ENCODE measurements around the gene TLE1.

Gene TLE1

GRCh38 chr9:81543695-81544094, 145.7 kb downstream of the TLE1 start:
- no peak for DNase-seq (ENCODE audit: low read depth)

DNA sequence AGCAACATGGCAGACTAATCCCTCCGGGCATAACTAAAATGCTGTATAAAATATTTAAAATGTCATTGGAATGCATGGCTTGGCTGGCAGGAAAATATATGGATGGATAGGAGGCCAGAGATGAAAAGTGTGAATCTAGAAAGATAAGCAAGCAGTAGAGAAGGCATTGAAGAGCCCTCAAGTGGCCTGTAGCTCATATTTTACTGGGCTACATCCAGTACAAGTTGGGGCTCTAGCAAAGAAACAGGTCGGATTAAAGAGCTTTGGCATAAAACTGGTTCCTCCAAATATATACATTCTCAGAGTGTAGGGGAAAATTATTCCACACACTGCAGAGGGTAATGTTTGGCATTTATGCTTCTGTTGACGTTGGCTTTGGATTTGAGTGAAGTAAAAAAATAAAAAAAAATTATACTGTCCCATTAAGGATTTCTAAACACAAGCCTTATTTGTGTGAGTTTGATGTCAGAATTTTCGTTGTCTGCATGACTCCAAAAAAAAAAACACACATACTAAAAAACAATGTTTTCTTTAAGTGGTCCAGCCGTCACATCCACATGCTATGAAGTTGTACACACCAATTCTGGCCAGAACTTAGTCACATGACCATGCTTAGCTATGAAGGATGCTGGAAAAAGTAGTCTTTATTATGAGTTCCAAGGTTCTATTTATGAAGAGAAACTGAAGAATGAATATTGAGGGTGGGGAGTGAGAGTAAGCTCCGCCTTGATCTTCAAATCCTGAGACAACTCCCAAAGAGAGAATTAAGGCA, 147.0 kb downstream of the TLE1 start:
- DNase-seq (ENCODE audit: low read depth) = no peak

DNA sequence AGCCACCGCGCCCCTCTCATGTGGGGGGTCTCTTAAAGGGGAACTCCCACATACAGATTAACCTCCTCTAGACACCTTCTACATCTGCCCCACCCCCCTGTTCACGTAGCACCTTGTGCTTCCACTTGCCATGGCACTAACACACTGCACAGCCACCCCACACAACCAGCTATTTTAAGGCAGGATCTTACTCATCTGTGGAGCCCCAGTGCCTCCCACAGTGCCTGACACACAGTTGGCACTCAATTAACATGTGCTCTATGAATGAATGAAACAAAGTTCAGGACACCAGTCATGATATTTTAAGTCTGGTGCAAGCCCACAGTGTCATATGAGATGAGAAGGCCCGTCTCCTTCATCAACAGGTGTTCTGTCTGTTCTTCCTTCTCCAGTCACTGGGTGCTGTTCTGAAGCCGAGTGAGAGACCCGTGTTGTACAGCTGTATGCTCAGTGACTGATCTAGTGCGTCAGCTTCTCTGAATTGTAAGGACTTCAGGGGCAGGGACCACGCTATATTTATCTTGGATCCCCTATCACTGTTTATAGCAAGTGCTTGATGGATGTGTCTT, 149.1 kb downstream of the TLE1 start:
- DNase-seq (ENCODE audit: low read depth) = no peak

- DNase-seq (ENCODE audit: low read depth) = no peak
Observed at GRCh38 chr9:81539317-81539716, 150.0 kb downstream of the TLE1 start.

DNA sequence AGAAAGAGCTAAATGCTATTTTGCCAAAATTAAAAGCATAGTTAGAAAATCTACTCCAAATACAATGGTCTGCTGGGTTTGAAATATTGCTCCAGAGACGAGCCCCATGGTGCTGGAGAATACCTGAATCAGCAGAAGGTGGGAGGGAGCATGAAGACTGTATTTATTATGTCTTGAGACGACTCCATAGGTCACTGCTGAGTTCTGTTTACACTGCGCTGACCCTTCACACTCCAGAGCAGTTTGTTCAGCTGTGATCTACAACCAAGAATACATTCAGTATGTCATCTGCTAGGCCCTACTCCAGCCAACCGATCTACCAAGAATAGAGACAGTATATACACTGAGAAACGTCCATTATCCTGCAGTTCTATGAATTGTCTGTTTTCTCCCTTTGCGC, 150.5 kb downstream of the TLE1 start:
- no peak for DNase-seq (ENCODE audit: low read depth)

GRCh38 chr9:81537964-81538363, 151.4 kb downstream of the TLE1 start:
- no peak for DNase-seq (ENCODE audit: low read depth)

GRCh38 chr9:81536242-81537025, 152.9 kb downstream of the TLE1 start:
- no peak for DNase-seq (ENCODE audit: low read depth)

DNA sequence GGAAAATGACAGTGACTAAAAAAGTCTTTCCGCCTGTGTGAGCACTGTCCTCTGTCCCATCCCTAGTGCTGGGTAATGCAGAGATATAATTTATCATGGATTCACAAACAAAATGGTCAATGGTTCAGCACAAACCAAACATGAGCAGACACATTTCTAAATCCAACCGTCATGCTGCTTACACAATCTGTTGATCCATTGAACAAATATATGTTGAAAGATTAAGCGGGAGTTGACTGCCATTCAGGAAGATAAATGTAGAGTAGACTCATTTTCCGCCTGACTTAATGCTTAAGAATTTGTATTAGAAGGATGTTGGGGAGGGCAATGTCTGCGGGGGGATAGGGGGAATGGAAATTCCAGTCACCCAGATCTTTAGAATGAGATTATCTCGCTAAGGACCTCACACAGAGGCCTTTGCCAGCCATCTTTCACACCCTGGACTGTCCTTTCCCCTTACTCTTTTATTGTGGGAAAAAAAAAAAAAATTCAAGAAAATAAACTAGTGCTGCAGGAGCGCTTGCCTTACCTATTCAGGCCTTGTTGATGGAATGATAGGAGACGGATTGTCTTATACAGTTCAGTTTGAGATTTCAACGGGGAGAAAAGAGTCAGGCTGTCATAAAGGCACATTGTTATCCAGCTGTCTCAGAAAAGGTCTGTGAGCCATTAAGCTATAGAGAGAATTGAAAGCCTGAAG, 153.7 kb downstream of the TLE1 start:
- DNase-seq (ENCODE audit: low read depth) = no peak

- DNase-seq (ENCODE audit: low read depth) = no peak
Observed at GRCh38 chr9:81534138-81534875, 155.0 kb downstream of the TLE1 start.

All from stimulated activated CD8-positive, alpha-beta memory T cell treated with anti-CD3 and anti-CD28 coated beads, Interleukin-15, amount 100 ng/mL, for 1 hour (primary cell).